PC-9 (cell line): Measurements from ENCODE around the gene HIF1AN. TPM values are rescaled to one million over a fixed set of nuclear protein-coding genes. Genes with fewer than 3 reads are reported as not detected.

ENCODE experiments used
- BruUV-seq: library from RNA; stranded (reverse); fragments of 400-500 nt; replicated peaks from 2 replicates; lab custom pipeline; 2021; lab: Mats Ljungman, UMichigan
- CTCF ChIA-PET: fragments of 300-600 bp; sonication (Branson Sonifier 250); formaldehyde crosslinking; loops from one replicate; lab custom pipeline; 2022; ENCODE audit warnings: antibody characterized with exemption; lab: Charles Lee
- POLR2A ChIA-PET: fragments of 300-600 bp; sonication (Branson Sonifier 250); formaldehyde crosslinking; loops from one replicate; lab custom pipeline; 2022; ENCODE audit warnings: antibody characterized with exemption; ENCODE audit not compliant: unreplicated experiment; lab: Charles Lee
- DNase-seq, 2 experiments: peaks; one replicate each; pipeline versions ENCODE4 v3.0.0 to v3.0.0-alpha.2; 2015 to 2022; ENCODE audit warnings: mixed read lengths in 1 of 2
- H2AFZ ChIP-seq: fragments of 200-600 bp; sonication (generic); 2 replicates; pipeline ENCODE4 v1.8.1; 2017; ENCODE audit warnings: antibody characterized with exemption
- H3F3A ChIP-seq: fragments of 200-600 bp; sonication (generic); 2 replicates; pipeline ENCODE4 v1.8.1; 2017; ENCODE audit warnings: antibody characterized with exemption, mild to moderate bottlenecking, low read depth; ENCODE audit not compliant: insufficient read depth
- H3K27ac ChIP-seq: fragments of 200-600 bp; sonication (generic); 2 replicates; pipeline ENCODE4 v1.6.1; 2016; ENCODE audit warnings: mixed run types
- H3K27me3 ChIP-seq: fragments of 200-600 bp; sonication (generic); 2 replicates; pipeline ENCODE4 v1.6.1; 2016; ENCODE audit warnings: low read depth, mixed run types; ENCODE audit not compliant: insufficient read depth
- H3K36me3 ChIP-seq: fragments of 200-600 bp; sonication (generic); 2 replicates; pipeline ENCODE4 v1.6.1; 2016; ENCODE audit warnings: low read depth, mixed run types
- H3K4me1 ChIP-seq: fragments of 200-600 bp; sonication (generic); replicated peaks from 2 replicates; pipeline ENCODE4 v1.6.1; 2016; ENCODE audit warnings: mixed run types; ENCODE audit not compliant: insufficient read depth
- H3K4me2 ChIP-seq: fragments of 200-600 bp; sonication (generic); 2 replicates; pipeline ENCODE4 v1.6.1; 2017; ENCODE audit warnings: mixed run types
- H3K4me3 ChIP-seq: fragments of 200-600 bp; sonication (generic); 2 replicates; pipeline ENCODE4 v1.6.1; 2016; ENCODE audit warnings: mixed run types
- H3K79me2 ChIP-seq: fragments of 200-600 bp; sonication (generic); 2 replicates; pipeline ENCODE4 v1.6.1; 2017; ENCODE audit warnings: low read depth, mixed run types
- H3K9me2 ChIP-seq: fragments of 200-600 bp; sonication (generic); 2 replicates; pipeline ENCODE4 v1.8.1; 2017; ENCODE audit warnings: mild to moderate bottlenecking; ENCODE audit not compliant: insufficient read depth
- H3K9me3 ChIP-seq: fragments of 200-600 bp; sonication (generic); 2 replicates; pipeline ENCODE4 v1.8.1; 2016; ENCODE audit warnings: low read depth; ENCODE audit not compliant: insufficient read depth
- H4K20me1 ChIP-seq: fragments of 200-600 bp; sonication (generic); 2 replicates; pipeline ENCODE4 v1.8.1; 2017; ENCODE audit not compliant: insufficient read depth
- CTCF ChIP-seq: fragments of 200-600 bp; sonication (generic); conservative IDR thresholded peaks from 2 replicates; pipeline ENCODE4 v1.6.1; 2017; ENCODE audit warnings: mixed run types, antibody characterized with exemption, mild to moderate bottlenecking, moderate library complexity
- EZH2 ChIP-seq: fragments of 200-600 bp; sonication (generic); IDR thresholded peaks from 2 replicates; pipeline ENCODE4 v1.8.0; 2017; ENCODE audit warnings: antibody characterized with exemption, low read depth
- intact Hi-C: fragments of 100-400 bp; cut with micrococcal nuclease; formaldehyde crosslinking; loops from one replicate; pipeline ENCODE4 v1.10.0; 2022; ENCODE audit not compliant: unreplicated experiment
- total RNA-seq: library from RNA; stranded (reverse); gene quantifications from 2 replicates; pipeline ENCODE4 v1.2.3, GENCODE V29; 2021

Gene HIF1AN
- total RNA-seq, 1 experiment from 2014 or later, result 42.0 TPM

GRCh38 chr10:100519311-100520051 lies 16.3 kb upstream of the HIF1AN start, which contains the start of gene SEC31B:
Gene SEC31B (minus strand): TSS chr10:100519861. CDS start chr10:100516952, 2,909 bp downstream.
- no peaks in the 10 kb centered on the region for H3K4me1 ChIP-seq
- intact Hi-C loops, result loop anchor here (10.0 kb wide), 1 partner anchor 215 kb away; no protein-coding TSS in a partner anchor
- TF ChIP-seq CTCF (no peak), EZH2 (no peak)
- H3K9me3 ChIP-seq, result no peaks in the 10 kb centered on the region
- no peak within 1 kb of the TSS for H3K4me2 ChIP-seq
- no peaks in the 10 kb centered on the region for H3K36me3 ChIP-seq
- H3K27ac ChIP-seq, result no peak within 1 kb of the TSS
- ChIA-PET CTCF (interaction anchor here (0.6 to 1.6 kb wide), 10 partner anchors 9 to 907 kb away, joined by 3 to 11 read pairs (median 4); partner anchors contain the start of gene HIF1AN), POLR2A (no interaction called here)
- no peaks in the 10 kb centered on the region for H3K27me3 ChIP-seq
- no peak for DNase-seq
- no peaks in the 10 kb centered on the region for H3F3A ChIP-seq
- no peak within 1 kb of the TSS for H3K4me3 ChIP-seq
- H4K20me1 ChIP-seq, result no peaks in the 10 kb centered on the region
- H2AFZ ChIP-seq, result no peak within 1 kb of the TSS
- BruUV-seq, result no TSS peak
- no peaks in the 10 kb centered on the region for H3K9me2 ChIP-seq
- H3K79me2 ChIP-seq, result no peaks in the 10 kb centered on the region

GRCh38 chr10:100520811-100521210 lies 14.9 kb upstream of the HIF1AN start:
- Histone ChIP-seq H3K4me1 (no peaks in the 10 kb centered on the region), H3F3A (no peaks in the 10 kb centered on the region), H4K20me1 (no peaks in the 10 kb centered on the region), H3K9me2 (no peaks in the 10 kb centered on the region), H3K4me3 (no peak overlapping the region), H3K36me3 (no peaks in the 10 kb centered on the region), H3K79me2 (no peaks in the 10 kb centered on the region), H3K27ac (no peak overlapping the region), H2AFZ (no peak overlapping the region), H3K27me3 (no peaks in the 10 kb centered on the region), H3K4me2 (no peak overlapping the region), H3K9me3 (no peaks in the 10 kb centered on the region)
- no TSS peak for BruUV-seq
- no peak for DNase-seq
- intact Hi-C loops, result no loop called here
- TF ChIP-seq EZH2 (no peak), CTCF (no peak)
- ChIA-PET POLR2A (no interaction called here), CTCF (no interaction called here)

- H3K79me2 ChIP-seq, result no peaks in the 10 kb centered on the region
- H3K4me2 ChIP-seq, result no peak overlapping the region
- BruUV-seq, result no TSS peak
- H3K36me3 ChIP-seq, result no peaks in the 10 kb centered on the region
- DNase-seq, result no peak
- intact Hi-C loops, result no loop called here
- no peaks in the 10 kb centered on the region for H3K4me1 ChIP-seq
- TF ChIP-seq CTCF (no peak), EZH2 (no peak)
- H3K4me3 ChIP-seq, result no peak overlapping the region
- no peaks in the 10 kb centered on the region for H3F3A ChIP-seq
- POLR2A ChIA-PET, result interaction anchor here (0.5 kb wide), 1 partner anchor 13 kb away, joined by 10 read pairs; the partner anchor contains the start of gene HIF1AN
- H2AFZ ChIP-seq, result no peak overlapping the region
- no peak overlapping the region for H3K27ac ChIP-seq
- H3K9me2 ChIP-seq, result no peaks in the 10 kb centered on the region
- no peaks in the 10 kb centered on the region for H3K27me3 ChIP-seq
- H4K20me1 ChIP-seq, result no peaks in the 10 kb centered on the region
- CTCF ChIA-PET, result no interaction called here
- H3K9me3 ChIP-seq, result no peaks in the 10 kb centered on the region
Measured at GRCh38 chr10:100522107-100522801, 13.5 kb upstream of the HIF1AN start.
